Tibial artery (tissue), 4 donors: ENCODE results near the gene TNRC6C.

ENCODE experiments used
- DNase-seq, 2 donors: peaks; one replicate each; pipeline ENCODE4 v3.0.0-alpha.2; 2019
- H3K27ac ChIP-seq, 2 donors: fragments of 200-600 bp; sonication (generic) in 1 of 2; 1 replicate in 1 of 2; 2 replicates in 1 of 2; pipeline ENCODE4 v1.5.1; 2018 to 2019; ENCODE audit warnings: mild to moderate bottlenecking in 1 of 2
- H3K27me3 ChIP-seq, 2 donors: fragments of 200-600 bp; sonication (generic) in 1 of 2; one replicate each; pipeline versions ENCODE4 v1.5.1 to v1.6.0; 2016 to 2019
- H3K36me3 ChIP-seq, 3 donors: fragments of 200-600 bp; sonication (generic) in 2 of 3; one replicate each; pipeline ENCODE4 v1.5.1; 2016 to 2019; ENCODE audit warnings: mild to moderate bottlenecking in 2 of 3
- H3K4me1 ChIP-seq, 4 donors: fragments of 200-600 bp; sonication (generic) in 2 of 4; 1 replicate in 3 of 4; 2 replicates in 1 of 4; pipeline ENCODE4 v1.5.1; 2016 to 2019
- H3K4me3 ChIP-seq, 2 donors: fragments of 200-600 bp; sonication (generic) in 1 of 2; 1 replicate in 1 of 2; 2 replicates in 1 of 2; pipeline ENCODE4 v1.5.1; 2018 to 2019; ENCODE audit warnings: mild to moderate bottlenecking in 2 of 2
- H3K9me3 ChIP-seq, 3 donors: fragments of 200-600 bp; sonication (generic) in 1 of 3; one replicate each; pipeline ENCODE4 v1.5.1; 2016 to 2019
- intact Hi-C: fragments of 100-400 bp; cut with DNase I; formaldehyde crosslinking; loops from one replicate; pipeline ENCODE4 v1.15.0; 2023; ENCODE audit warnings: low total_unique reads
- TF ChIP-seq, protein P1 (sequence below), 2 experiments: fragments of 200-600 bp in 1 of 2; fragments of 450-650 bp in 1 of 2; IDR thresholded peaks; one replicate each; pipeline ENCODE4 v1.5.1; 2017 to 2019; ENCODE audit warnings: antibody characterized with exemption in 2 of 2, mild to moderate bottlenecking in 1 of 2, moderate library complexity in 1 of 2

The TNRC6C gene

DNA sequence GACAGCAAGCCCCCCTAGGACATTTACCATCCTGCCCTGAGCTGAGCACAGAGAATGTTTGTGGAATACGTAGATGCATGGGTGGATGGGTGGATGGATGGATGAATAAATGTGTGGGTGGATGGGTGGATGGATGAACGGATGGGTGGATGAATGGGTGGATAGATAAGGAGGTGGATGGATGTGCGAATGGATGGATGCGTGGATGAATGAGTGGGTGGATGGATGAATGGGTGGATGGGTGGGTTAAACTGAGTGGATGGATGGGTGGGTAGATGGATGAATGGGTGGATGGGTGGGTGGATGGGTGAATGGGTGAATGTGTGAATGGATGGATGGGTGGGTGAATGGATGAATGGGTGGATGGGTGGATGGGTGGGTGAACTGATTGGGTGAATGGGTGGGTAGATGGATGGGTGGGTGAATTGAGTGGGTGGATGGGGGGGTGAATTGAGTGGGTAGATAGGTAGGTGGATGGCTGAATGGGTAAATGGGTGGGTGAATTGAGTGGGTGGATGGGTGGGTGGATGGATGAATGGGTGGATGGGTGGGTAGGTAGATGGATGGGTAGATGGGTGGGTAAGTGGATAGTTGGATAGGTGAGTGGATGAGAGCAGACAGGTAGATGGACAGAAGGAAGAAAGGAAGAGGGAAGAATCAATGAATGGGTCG, 164.9 kb downstream of the TNRC6C start:
- H3K9me3 ChIP-seq = no peaks in the 10 kb centered on the region
- intact Hi-C loops = no loop called here
- no peak for DNase-seq
- TF ChIP-seq, protein P1, sequence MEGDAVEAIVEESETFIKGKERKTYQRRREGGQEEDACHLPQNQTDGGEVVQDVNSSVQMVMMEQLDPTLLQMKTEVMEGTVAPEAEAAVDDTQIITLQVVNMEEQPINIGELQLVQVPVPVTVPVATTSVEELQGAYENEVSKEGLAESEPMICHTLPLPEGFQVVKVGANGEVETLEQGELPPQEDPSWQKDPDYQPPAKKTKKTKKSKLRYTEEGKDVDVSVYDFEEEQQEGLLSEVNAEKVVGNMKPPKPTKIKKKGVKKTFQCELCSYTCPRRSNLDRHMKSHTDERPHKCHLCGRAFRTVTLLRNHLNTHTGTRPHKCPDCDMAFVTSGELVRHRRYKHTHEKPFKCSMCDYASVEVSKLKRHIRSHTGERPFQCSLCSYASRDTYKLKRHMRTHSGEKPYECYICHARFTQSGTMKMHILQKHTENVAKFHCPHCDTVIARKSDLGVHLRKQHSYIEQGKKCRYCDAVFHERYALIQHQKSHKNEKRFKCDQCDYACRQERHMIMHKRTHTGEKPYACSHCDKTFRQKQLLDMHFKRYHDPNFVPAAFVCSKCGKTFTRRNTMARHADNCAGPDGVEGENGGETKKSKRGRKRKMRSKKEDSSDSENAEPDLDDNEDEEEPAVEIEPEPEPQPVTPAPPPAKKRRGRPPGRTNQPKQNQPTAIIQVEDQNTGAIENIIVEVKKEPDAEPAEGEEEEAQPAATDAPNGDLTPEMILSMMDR (IDR thresholded peaks at IDR 0.05) = no peak
- H3K4me3 ChIP-seq = no peak overlapping the region
- peaks cover 0 to 61% of the 10 kb centered on the region in 2 donors for H3K27me3 ChIP-seq
- peaks cover 0 to 41% (median 33%) of the 10 kb centered on the region in 4 donors for H3K4me1 ChIP-seq
- no peak overlapping the region for H3K27ac ChIP-seq
- peaks cover 0 to 46% (median 4%) of the 10 kb centered on the region in 3 donors for H3K36me3 ChIP-seq

DNA sequence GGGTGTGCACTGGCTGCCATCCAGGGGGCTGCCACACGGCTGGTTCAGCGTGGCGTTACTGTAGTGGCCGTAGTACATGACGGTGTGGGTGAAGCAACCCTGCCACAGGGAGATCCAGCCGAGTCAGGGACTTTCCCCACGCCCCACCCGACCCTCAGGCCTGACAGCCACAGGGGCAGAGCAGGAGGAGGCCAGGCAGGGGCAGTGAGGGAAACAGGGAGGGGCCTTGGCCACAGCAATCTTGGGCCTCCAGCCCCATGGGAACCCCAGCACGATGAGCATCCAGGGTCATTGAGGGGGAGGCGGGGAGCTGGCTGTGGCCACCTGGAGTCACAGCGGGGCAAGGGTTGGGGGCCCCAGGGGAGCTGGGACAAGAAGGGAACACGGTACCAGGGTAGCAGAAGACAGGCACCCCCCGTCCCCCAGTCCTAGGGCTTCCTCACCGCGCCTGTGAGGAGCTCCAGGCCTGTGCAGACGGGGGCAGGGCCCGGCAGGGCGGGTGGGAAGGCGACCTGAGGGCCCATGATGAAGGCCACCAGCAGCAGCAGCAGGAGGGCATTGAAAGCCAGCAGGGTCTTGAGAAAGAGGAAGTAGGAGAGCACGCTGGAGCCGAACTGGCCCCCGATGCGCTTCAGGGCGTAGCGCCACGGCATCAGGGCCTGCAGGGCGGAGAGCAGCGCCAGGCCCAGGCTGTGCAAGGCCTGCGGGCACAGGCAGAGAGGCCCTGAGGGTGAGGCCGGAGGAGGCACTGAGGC, 165.8 kb downstream of the TNRC6C start:
- TF ChIP-seq, protein P1 (IDR thresholded peaks at IDR 0.05) = no peak
- no peak overlapping the region for H3K4me3 ChIP-seq
- peaks cover 0 to 41% (median 4%) of the 10 kb centered on the region in 3 donors for H3K36me3 ChIP-seq
- H3K9me3 ChIP-seq = no peaks in the 10 kb centered on the region
- H3K4me1 ChIP-seq = peaks cover 0 to 47% (median 39%) of the 10 kb centered on the region in 4 donors
- DNase-seq = no peak
- intact Hi-C loops = no loop called here
- no peak overlapping the region for H3K27ac ChIP-seq
- H3K27me3 ChIP-seq = peaks cover 0 to 64% of the 10 kb centered on the region in 2 donors

DNA sequence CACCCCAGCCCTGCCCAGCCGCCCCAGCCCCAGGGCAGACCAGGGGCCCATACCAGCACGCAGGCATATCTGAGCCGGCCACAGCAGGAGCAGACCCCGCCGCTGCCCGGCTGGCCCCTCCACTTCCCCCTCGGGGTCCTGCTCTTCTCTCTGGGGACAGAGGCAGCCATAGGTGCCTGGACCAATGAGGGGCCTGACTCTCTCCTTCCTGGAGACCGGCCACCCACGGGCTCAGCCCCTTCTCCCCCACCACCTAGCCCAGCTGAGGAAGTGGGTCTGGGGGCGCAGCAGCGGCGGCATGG, 166.3 kb downstream of the TNRC6C start:
- Histone ChIP-seq H3K27ac (no peak overlapping the region), H3K4me3 (no peak overlapping the region), H3K36me3 (peaks cover 0 to 39% (median 4%) of the 10 kb centered on the region in 3 donors), H3K27me3 (peaks cover 0 to 69% of the 10 kb centered on the region in 2 donors), H3K9me3 (no peaks in the 10 kb centered on the region), H3K4me1 (peaks cover 0 to 47% (median 40%) of the 10 kb centered on the region in 4 donors)
- no peak for DNase-seq
- TF ChIP-seq, protein P1 (IDR thresholded peaks at IDR 0.05) = no peak
- intact Hi-C loops = no loop called here

DNA sequence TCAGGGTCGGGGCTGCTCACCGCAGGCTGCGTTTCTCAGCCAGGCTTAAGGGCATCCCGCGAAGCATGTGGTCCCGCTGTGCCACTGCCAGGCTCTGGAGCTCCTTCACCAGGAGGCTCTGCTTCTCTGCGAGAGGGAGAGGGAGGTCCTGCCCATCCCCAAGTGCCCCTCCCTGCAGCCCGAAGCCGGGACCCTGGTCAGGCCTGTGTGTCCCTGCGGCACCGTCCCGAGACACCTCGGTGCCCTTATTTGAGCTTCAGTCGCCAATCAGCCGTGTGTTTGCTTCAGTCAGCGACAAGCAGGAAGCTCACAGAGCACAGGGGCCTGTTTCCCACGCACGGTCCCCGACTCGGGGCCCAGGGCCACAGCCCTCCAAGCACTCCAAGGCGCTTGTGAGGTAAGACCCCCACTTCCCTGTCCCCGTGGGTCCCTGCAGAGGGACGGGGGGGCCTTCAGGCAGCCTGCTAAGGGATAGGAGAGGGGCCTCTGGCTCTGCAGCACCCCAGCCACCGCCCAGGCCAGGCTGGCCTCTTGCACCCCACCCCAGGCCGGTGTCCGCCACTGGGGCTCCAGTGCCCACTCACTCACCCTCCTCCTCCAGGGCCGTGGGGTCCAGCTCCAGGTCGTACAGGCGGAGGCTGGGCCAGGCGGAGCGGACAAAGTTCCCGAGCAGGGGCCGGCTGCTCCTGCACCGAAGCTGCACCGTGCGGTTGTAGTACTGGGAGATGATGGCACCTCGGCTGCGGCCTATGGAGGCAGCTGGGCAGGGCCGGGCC, 166.8 kb downstream of the TNRC6C start:
- TF ChIP-seq, protein P1 (IDR thresholded peaks at IDR 0.05) = no peak
- DNase-seq = no peak
- peaks cover 0 to 48% (median 41%) of the 10 kb centered on the region in 4 donors for H3K4me1 ChIP-seq
- peaks cover 0 to 75% of the 10 kb centered on the region in 2 donors for H3K27me3 ChIP-seq
- intact Hi-C loops = no loop called here
- peaks cover 0 to 39% (median 4%) of the 10 kb centered on the region in 3 donors for H3K36me3 ChIP-seq
- H3K9me3 ChIP-seq = no peaks in the 10 kb centered on the region
- H3K27ac ChIP-seq = no peak overlapping the region
- H3K4me3 ChIP-seq = no peak overlapping the region

DNA sequence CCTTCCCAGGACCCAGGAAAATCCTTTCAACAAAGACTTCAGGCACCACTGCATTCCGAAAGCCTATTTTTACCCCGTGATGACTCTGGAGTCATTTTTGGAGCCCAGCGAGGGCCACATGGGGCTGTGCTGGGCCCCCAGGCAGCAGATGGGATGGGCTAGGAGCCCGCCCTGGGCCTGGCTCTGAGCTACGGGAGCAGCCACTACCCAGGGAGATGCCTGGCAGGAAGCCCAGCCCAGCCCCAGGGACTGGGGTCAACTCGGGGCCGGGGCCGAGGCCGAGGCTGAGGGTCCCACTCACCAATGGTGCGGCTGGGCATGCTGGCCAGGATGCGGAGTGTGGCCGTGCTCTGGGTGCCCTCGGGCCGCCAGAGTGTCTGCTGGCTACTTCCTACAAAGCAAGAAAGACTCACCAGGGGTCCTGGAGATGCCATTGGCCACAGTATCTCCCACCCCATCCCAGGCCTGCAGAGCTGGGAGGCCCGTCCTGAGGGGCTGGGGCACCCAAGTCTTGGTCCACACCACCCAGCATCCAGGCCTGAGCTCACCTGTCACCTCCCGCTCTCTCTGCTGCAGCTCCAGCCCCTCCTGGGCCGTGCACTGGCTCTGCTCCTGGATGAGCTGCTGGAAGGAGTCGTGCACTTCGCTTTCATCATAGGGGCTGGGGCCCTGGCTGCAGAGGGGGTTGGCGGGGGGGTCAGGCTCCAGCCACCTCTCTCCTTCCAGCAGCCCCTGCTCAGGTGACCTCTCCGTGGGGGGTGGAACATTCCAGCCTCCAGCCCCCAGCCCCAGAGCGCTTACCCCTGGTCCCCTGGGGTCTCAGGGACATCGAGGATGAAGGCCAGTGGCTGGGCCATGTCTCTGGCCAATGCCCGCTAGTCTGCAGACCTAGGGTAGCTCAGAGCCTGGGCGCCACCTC, 167.7 kb downstream of the TNRC6C start:
- intact Hi-C loops = no loop called here
- peaks cover 0 to 57% (median 42%) of the 10 kb centered on the region in 4 donors for H3K4me1 ChIP-seq
- no peak overlapping the region for H3K27ac ChIP-seq
- peaks cover 0 to 31% (median 4%) of the 10 kb centered on the region in 3 donors for H3K36me3 ChIP-seq
- DNase-seq = no peak
- no peak overlapping the region for H3K4me3 ChIP-seq
- H3K27me3 ChIP-seq = peaks cover 0 to 84% of the 10 kb centered on the region in 2 donors
- no peaks in the 10 kb centered on the region for H3K9me3 ChIP-seq
- TF ChIP-seq, protein P1 (IDR thresholded peaks at IDR 0.05) = no peak
